Neutrophil (primary cell): ENCODE measurements around the gene FBLIM1.
"Not testable (repeated sequence)": the region's sequence is repeated elsewhere in the genome, so short reads cannot be mapped to it uniquely, and the experiment has no call there.

Source experiments
- H3K27ac ChIP-seq: fragments of 200-600 bp; sonication (generic); 2 replicates; pipeline ENCODE4 v1.5.1; 2016; ENCODE audit warnings: mild to moderate bottlenecking, moderate library complexity
- H3K27me3 ChIP-seq: fragments of 200-600 bp; sonication (generic); 2 replicates; pipeline ENCODE4 v1.6.0; 2016; ENCODE audit warnings: mild to moderate bottlenecking
- H3K36me3 ChIP-seq: fragments of 200-600 bp; sonication (generic); 2 replicates; pipeline ENCODE4 v1.5.1; 2017
- H3K4me1 ChIP-seq, 2 experiments: fragments of 200-600 bp in 1 of 2; sonication (generic) in 1 of 2; 1 replicate in 1 of 2; 2 replicates in 1 of 2; pipeline versions ENCODE4 v1.5.1 to v1.6.1; 2013 to 2016; ENCODE audit warnings: low read depth in 1 of 2, low read length in 1 of 2, mild to moderate bottlenecking in 1 of 2, moderate library complexity in 1 of 2; ENCODE audit not compliant: control insufficient read depth in 1 of 2, insufficient read depth in 1 of 2
- H3K4me3 ChIP-seq, 2 experiments: fragments of 200-600 bp in 1 of 2; sonication (generic) in 1 of 2; 1 replicate in 1 of 2; 2 replicates in 1 of 2; pipeline ENCODE4 v1.5.1; 2013 to 2016; ENCODE audit warnings: low read depth in 1 of 2, low read length in 1 of 2, mild to moderate bottlenecking in 1 of 2, moderate library complexity in 1 of 2
- H3K9me3 ChIP-seq: fragments of 200-600 bp; sonication (generic); 2 replicates; pipeline ENCODE4 v1.5.1; 2016
- CTCF ChIP-seq: fragments of 200-600 bp; sonication (generic); IDR thresholded peaks from 2 replicates; pipeline ENCODE4 v1.5.1; 2016; ENCODE audit warnings: antibody characterized with exemption

FBLIM1 gene

GRCh38 chr1:15820478-15820877 lies 61.9 kb downstream of the FBLIM1 start:
- H3K27me3 ChIP-seq = no peaks in the 10 kb centered on the region
- TF ChIP-seq CTCF = no peak

DNA sequence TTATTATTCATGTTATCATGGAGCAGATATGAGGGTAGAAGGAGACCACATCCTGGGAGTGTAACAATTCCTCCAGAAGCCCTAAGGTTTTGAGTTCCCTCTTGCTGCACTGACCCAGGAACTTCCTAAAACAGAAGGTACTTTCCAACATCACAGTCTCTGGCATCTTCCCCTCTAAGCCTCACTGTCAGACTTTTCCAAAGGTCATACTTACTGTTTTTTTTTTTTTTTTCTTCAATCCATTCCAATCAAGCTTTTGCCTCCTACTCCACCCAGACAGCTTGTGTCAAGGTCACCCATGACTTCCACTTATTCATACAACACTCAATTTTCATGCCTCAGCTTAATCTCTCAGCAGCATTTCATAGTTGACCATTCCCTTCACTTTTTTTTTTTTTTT lies 67.2 kb downstream of the FBLIM1 start:
- H3K27ac ChIP-seq = peak overlapping the region; percentile 59
- H3K36me3 ChIP-seq = no peaks in the 10 kb centered on the region
- no peaks in the 10 kb centered on the region for H3K27me3 ChIP-seq
- peaks cover 36 to 40% of the 10 kb centered on the region in 2 experiments for H3K4me1 ChIP-seq
- H3K9me3 ChIP-seq = no peaks in the 10 kb centered on the region
- no peak overlapping the region for H3K4me3 ChIP-seq
- no peak for TF ChIP-seq CTCF

More at GRCh38 chr1:15820478-15820877, 61.9 kb downstream of the FBLIM1 start:
- Histone ChIP-seq H3K36me3 (no peaks in the 10 kb centered on the region), H3K27ac (no peak overlapping the region), H3K4me1 (peaks cover 9% of the 10 kb centered on the region in 2 experiments), H3K9me3 (no peaks in the 10 kb centered on the region), H3K4me3 (no peak overlapping the region)

DNA sequence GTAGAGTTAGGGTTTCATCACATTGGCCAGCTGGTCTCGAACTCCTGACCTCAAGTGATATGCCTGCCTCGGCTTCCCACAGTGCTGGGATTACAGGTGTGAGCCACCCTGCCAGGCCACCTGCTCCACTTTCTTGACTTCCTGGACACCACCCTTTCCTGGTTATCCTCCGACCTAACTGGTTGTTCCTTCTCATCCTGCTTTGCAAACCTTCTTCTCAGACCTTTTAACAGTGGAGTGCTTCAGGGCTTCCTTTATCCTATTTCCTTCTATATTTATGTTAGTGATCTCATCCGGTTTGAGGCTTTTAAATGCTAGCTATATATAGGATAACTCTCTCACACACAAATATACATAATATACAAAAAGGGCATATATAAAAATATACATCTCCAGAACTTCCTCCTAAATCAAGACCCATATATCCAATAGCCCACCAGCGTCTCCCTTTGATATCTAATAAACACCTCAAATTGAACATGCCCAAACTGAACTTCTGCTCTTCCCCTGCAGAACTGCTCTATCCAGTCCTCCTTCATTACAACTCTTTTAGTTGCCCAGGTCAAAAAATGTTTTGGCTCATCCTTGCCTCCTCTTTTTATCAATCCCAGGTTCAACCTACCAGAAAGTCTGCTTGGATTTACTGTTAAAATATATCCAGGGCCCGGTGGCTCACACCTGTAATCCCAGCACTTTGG lies 68.4 kb downstream of the FBLIM1 start:
- H3K27me3 ChIP-seq = no peaks in the 10 kb centered on the region
- TF ChIP-seq CTCF = no peak

GRCh38 chr1:15827567-15827966 lies 69.0 kb downstream of the FBLIM1 start:
- Histone ChIP-seq H3K27ac (peak overlapping the region; percentile 47), H3K4me1 (peaks cover 53 to 56% of the 10 kb centered on the region in 2 experiments)
- H3K36me3 ChIP-seq, H3K27me3 ChIP-seq, H3K9me3 ChIP-seq, H3K4me3 ChIP-seq: not testable (repeated sequence)

More for the DNA sequence above, 68.4 kb downstream of the FBLIM1 start:
- Histone ChIP-seq H3K36me3 (no peaks in the 10 kb centered on the region), H3K27ac (peak overlapping the region; percentile 47), H3K4me1 (peaks cover 48 to 50% of the 10 kb centered on the region in 2 experiments), H3K4me3 (no peak overlapping the region), H3K9me3 (no peaks in the 10 kb centered on the region)

GRCh38 chr1:15828931-15829330 lies 70.3 kb downstream of the FBLIM1 start:
- H3K36me3 ChIP-seq, H3K9me3 ChIP-seq, H3K27me3 ChIP-seq: not testable (repeated sequence)
- Histone ChIP-seq H3K4me3 (peak overlapping the region in 1 of 2 experiments; percentile 60), H3K27ac (peak overlapping the region; percentile 100), H3K4me1 (peaks cover 64 to 66% of the 10 kb centered on the region in 2 experiments)

DNA sequence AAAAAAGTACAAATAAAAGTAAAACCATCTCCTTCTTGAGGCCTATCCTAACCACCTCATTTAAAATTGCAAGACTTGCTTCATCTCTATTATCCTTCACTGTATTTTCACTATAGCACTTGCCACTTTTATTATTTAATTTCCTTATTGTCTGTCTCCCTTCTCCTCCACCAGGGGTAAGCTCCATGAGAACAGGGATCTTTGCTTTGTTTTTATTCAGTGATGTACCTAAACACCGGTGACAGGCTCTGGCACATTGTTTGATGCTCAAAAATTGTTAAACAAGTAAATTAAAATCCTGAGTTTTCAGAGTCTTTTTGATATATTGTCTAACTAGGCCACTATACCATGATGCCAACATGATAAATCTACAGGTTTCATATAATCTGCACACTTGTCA lies 71.7 kb downstream of the FBLIM1 start:
- H3K4me1 ChIP-seq = peaks cover 66 to 68% of the 10 kb centered on the region in 2 experiments

More for the DNA sequence above, 71.7 kb downstream of the FBLIM1 start:
- Histone ChIP-seq H3K27ac (peak overlapping the region; percentile 100), H3K9me3 (no peaks in the 10 kb centered on the region), H3K36me3 (no peaks in the 10 kb centered on the region), H3K4me3 (peak overlapping the region; percentile 60 to 61), H3K27me3 (no peaks in the 10 kb centered on the region)
- TF ChIP-seq CTCF = no peak
